ENCODE measurements around the gene CACNA1A.

CACNA1A gene

DNA sequence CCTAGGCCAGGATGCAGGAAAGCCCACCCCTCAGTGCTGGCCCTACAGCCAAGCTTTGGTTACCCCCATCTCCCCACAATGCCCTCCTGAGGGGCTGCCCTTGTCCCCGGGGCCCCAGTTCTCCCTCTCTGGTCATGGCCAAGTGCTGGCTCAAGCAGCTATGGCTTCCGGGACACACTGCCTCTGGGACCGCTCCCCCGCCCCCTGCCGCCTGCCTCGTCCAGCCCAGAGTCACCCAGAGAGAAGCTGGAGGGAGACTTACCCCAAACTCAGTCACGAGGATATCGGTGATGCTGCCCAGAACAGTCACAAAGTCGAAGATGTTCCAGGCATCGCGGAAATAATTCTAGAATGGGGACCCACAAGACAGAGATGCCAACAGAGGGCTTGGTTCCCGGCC lies 261.4 kb downstream of the CACNA1A start:
- Histone ChIP-seq H4K12ac (ENCODE audit: low read depth, low read length) (no peak overlapping the region), H3K4me2 (ENCODE audit: low read length) (no peak overlapping the region), H2AFZ (ENCODE audit: insufficient read depth, low read length, poor library complexity) (no peak overlapping the region), H3K9ac (ENCODE audit: low read length) (no peak overlapping the region), H2BK120ac (ENCODE audit: insufficient read depth, low read length, poor library complexity) (no peak overlapping the region), H3K4me3 (ENCODE audit: low read depth, low read length) (no peak overlapping the region), H3K79me2 (ENCODE audit: control insufficient read depth, insufficient read depth, low read length, poor library complexity) (no peaks in the 10 kb centered on the region), H3K23ac (ENCODE audit: low read length) (no peak overlapping the region), H3K4me1 (ENCODE audit: control insufficient read depth in 1 of 2, insufficient read depth in 2 of 2, low read length in 2 of 2) (no peaks in the 10 kb centered on the region), H3K9me3 (ENCODE audit: insufficient read depth, low read depth, low read length) (peaks cover 6% of the 10 kb centered on the region), H3K14ac (ENCODE audit: low read length) (no peak overlapping the region), H2BK5ac (ENCODE audit: low read depth, low read length, poor library complexity) (no peak overlapping the region), H3K36me3 (ENCODE audit: control insufficient read depth in 1 of 2, insufficient read depth in 2 of 2, low read length in 2 of 2) (no peaks in the 10 kb centered on the region), H2BK12ac (ENCODE audit: low read length) (no peak overlapping the region), H3K27me3 (ENCODE audit: insufficient read depth, low read length) (no peaks in the 10 kb centered on the region), H2AK5ac (ENCODE audit: low read length) (no peak overlapping the region), H3K79me1 (ENCODE audit: low read length) (no peaks in the 10 kb centered on the region), H3K18ac (ENCODE audit: low read length) (no peak overlapping the region), H4K8ac (ENCODE audit: low read depth, low read length) (no peak overlapping the region), H3K4ac (ENCODE audit: low read depth, low read length) (no peak overlapping the region), H4K91ac (ENCODE audit: low read depth, low read length) (no peak overlapping the region), H3K27ac (ENCODE audit: low read depth, low read length) (no peak overlapping the region)
- WGBS (ENCODE audit: extremely low coverage, insufficient coverage, insufficient read length), result no CpG with 5 or more reads among the region's 12 CpGs
- no peak for DNase-seq

DNA sequence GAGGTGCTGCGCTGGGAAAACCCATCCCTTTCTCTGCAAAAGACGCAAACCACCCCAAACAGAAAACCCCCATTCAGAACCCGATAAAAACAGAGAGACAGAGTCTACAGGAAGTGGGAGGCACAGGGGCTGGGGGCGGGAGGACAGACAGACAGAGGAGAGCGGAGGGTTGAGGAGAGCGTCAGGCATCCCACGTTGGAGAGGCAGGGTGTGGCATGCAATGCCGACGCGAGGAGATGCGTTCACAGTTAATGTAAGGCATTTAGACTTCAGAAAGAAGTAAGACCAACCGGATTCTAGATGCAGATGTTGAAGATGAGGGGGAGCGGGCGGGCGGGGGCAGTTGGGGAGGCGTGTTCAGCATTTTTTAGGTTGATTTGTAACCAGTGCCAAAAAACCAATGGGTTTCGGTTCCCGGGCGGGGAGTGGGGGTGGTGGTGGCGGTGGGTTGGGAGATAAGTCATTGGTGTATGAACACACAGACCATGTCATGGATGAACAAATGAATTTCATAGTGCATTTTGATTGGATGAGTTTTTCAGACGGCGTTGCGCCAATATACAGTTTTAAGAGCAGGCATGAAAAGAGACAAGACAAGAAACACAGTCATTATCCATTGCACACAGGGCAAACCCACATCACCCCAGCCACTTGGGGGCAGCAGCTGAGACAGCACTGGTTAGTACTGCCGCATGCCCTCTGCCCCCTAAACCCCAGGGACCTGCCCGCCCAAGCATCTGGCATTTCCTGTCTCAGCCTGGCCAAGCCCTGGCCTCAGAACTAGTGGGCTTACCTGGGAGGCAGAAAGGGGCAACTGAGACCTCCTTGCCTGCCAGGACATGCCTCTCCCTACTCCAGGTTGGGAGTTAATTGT lies 264.8 kb downstream of the CACNA1A start:
- Histone ChIP-seq H2BK12ac (ENCODE audit: low read length) (no peak overlapping the region), H2BK5ac (ENCODE audit: low read depth, low read length, poor library complexity) (no peak overlapping the region), H3K36me3 (ENCODE audit: control insufficient read depth in 1 of 2, insufficient read depth in 2 of 2, low read length in 2 of 2) (no peaks in the 10 kb centered on the region), H4K12ac (ENCODE audit: low read depth, low read length) (no peak overlapping the region), H3K9ac (ENCODE audit: low read length) (no peak overlapping the region), H3K23ac (ENCODE audit: low read length) (no peak overlapping the region), H3K79me1 (ENCODE audit: low read length) (no peaks in the 10 kb centered on the region), H3K18ac (ENCODE audit: low read length) (no peak overlapping the region), H3K27me3 (ENCODE audit: insufficient read depth, low read length) (no peaks in the 10 kb centered on the region), H3K4me3 (ENCODE audit: low read depth, low read length) (no peak overlapping the region), H3K79me2 (ENCODE audit: control insufficient read depth, insufficient read depth, low read length, poor library complexity) (no peaks in the 10 kb centered on the region), H2AFZ (ENCODE audit: insufficient read depth, low read length, poor library complexity) (no peak overlapping the region), H3K4me2 (ENCODE audit: low read length) (no peak overlapping the region), H3K27ac (ENCODE audit: low read depth, low read length) (no peak overlapping the region), H4K8ac (ENCODE audit: low read depth, low read length) (no peak overlapping the region), H2AK5ac (ENCODE audit: low read length) (no peak overlapping the region), H3K4me1 (ENCODE audit: control insufficient read depth in 1 of 2, insufficient read depth in 2 of 2, low read length in 2 of 2) (no peaks in the 10 kb centered on the region), H3K9me3 (ENCODE audit: insufficient read depth, low read depth, low read length) (peaks cover 6% of the 10 kb centered on the region), H2BK120ac (ENCODE audit: insufficient read depth, low read length, poor library complexity) (no peak overlapping the region), H3K14ac (ENCODE audit: low read length) (no peak overlapping the region), H4K91ac (ENCODE audit: low read depth, low read length) (no peak overlapping the region), H3K4ac (ENCODE audit: low read depth, low read length) (no peak overlapping the region)
- WGBS (ENCODE audit: extremely low coverage, insufficient coverage, insufficient read length), result no CpG with 5 or more reads among the region's 25 CpGs
- no peak for DNase-seq

DNA sequence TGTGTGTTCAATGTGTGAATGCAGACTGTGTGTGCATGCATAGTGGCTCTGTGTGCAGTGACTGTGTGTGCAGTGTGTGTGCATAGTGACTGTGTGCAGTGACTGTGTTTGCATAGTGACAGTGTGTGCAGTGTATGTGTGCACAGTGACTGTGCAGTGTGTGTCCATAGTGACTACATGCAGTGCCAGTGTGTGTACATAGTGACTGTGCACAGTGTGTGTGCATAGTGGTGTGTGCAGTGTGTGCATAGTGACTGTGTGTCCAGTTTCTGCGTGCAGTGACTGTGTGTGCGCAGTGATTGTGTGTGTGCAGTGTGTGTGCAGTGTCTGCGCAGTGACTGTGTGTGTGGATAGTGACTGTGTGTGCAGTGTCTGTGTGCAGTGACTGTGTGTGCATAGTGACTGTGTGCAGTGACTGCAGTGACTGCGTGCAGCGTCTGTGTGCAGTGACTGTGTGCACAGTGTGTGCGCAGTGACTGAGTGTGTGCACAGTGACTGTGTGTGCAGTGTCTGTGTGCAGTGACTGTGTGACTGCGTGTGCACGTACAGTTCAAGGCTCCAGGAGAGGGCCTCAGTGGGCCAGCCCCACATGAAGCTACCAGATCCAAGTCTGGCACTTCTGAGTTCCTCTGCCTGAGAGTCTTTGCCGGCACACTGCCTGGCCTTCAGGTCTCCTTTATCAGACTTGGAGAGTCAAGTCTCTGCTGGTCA lies 265.8 kb downstream of the CACNA1A start:
- Histone ChIP-seq H4K91ac (ENCODE audit: low read depth, low read length) (no peak overlapping the region), H2BK120ac (ENCODE audit: insufficient read depth, low read length, poor library complexity) (no peak overlapping the region), H4K8ac (ENCODE audit: low read depth, low read length) (no peak overlapping the region), H2BK12ac (ENCODE audit: low read length) (no peak overlapping the region), H3K23ac (ENCODE audit: low read length) (peak overlapping the region; percentile 37), H3K18ac (ENCODE audit: low read length) (no peak overlapping the region), H3K4ac (ENCODE audit: low read depth, low read length) (no peak overlapping the region), H2BK5ac (ENCODE audit: low read depth, low read length, poor library complexity) (no peak overlapping the region), H3K79me1 (ENCODE audit: low read length) (no peaks in the 10 kb centered on the region), H3K9me3 (ENCODE audit: insufficient read depth, low read depth, low read length) (peaks cover 13% of the 10 kb centered on the region), H3K27me3 (ENCODE audit: insufficient read depth, low read length) (no peaks in the 10 kb centered on the region), H3K4me3 (ENCODE audit: low read depth, low read length) (peak overlapping the region; percentile 33), H3K14ac (ENCODE audit: low read length) (no peak overlapping the region), H2AFZ (ENCODE audit: insufficient read depth, low read length, poor library complexity) (no peak overlapping the region), H2AK5ac (ENCODE audit: low read length) (no peak overlapping the region), H3K27ac (ENCODE audit: low read depth, low read length) (no peak overlapping the region), H3K9ac (ENCODE audit: low read length) (no peak overlapping the region), H3K4me2 (ENCODE audit: low read length) (no peak overlapping the region), H3K36me3 (ENCODE audit: control insufficient read depth in 1 of 2, insufficient read depth in 2 of 2, low read length in 2 of 2) (no peaks in the 10 kb centered on the region), H4K12ac (ENCODE audit: low read depth, low read length) (no peak overlapping the region), H3K4me1 (ENCODE audit: control insufficient read depth in 1 of 2, insufficient read depth in 2 of 2, low read length in 2 of 2) (no peaks in the 10 kb centered on the region), H3K79me2 (ENCODE audit: control insufficient read depth, insufficient read depth, low read length, poor library complexity) (no peaks in the 10 kb centered on the region)
- WGBS (ENCODE audit: extremely low coverage, insufficient coverage, insufficient read length), result no CpG with 5 or more reads among the region's 9 CpGs
- no peak for DNase-seq

DNA sequence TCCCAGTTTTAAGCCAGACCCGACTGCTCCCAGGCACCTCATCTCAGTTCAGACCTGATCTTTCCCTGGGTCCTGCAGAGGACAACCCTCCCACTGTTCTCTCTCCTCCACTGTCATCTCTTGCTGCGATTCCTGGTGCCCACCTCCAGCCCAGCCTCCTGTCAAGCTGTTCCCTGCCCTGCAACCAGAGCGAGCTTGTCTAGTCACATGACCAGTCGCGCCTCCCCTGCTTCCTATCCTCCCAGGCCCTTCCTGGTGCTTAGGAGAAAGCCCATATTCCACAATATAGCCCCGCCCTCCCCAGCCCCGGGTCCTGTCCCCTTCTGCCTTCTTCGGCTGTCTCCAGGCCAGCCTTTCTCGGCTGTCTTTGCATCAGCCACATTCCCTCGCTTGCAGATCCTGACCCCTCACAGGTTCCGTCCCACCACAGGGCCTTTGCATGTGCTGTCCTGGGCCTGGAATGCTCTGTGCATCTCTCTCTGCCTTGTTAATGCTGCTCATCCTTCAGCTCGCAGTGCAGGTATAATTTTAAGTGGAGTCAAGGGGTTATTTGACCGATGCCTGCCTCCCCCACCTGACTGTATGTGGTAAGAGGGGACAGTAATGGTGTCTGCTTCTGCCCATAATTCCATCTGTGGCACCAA lies 267.3 kb downstream of the CACNA1A start:
- no peak overlapping the region for H2BK120ac ChIP-seq (ENCODE audit: insufficient read depth, low read length, poor library complexity)
- WGBS (ENCODE audit: extremely low coverage, insufficient coverage, insufficient read length), result no CpG with 5 or more reads among the region's 13 CpGs
- H3K27me3 ChIP-seq (ENCODE audit: insufficient read depth, low read length), result no peaks in the 10 kb centered on the region
- no peak overlapping the region for H3K4me3 ChIP-seq (ENCODE audit: low read depth, low read length)
- H3K79me2 ChIP-seq (ENCODE audit: control insufficient read depth, insufficient read depth, low read length, poor library complexity), result no peaks in the 10 kb centered on the region
- no peak overlapping the region for H2BK5ac ChIP-seq (ENCODE audit: low read depth, low read length, poor library complexity)
- H3K9me3 ChIP-seq (ENCODE audit: insufficient read depth, low read depth, low read length), result peaks cover 18% of the 10 kb centered on the region
- no peak overlapping the region for H2AFZ ChIP-seq (ENCODE audit: insufficient read depth, low read length, poor library complexity)
- no peak overlapping the region for H4K91ac ChIP-seq (ENCODE audit: low read depth, low read length)
- H4K8ac ChIP-seq (ENCODE audit: low read depth, low read length), result no peak overlapping the region
- H3K18ac ChIP-seq (ENCODE audit: low read length), result no peak overlapping the region
- no peak overlapping the region for H4K12ac ChIP-seq (ENCODE audit: low read depth, low read length)
- no peaks in the 10 kb centered on the region for H3K4me1 ChIP-seq (ENCODE audit: control insufficient read depth in 1 of 2, insufficient read depth in 2 of 2, low read length in 2 of 2)
- no peak overlapping the region for H3K4me2 ChIP-seq (ENCODE audit: low read length)
- no peaks in the 10 kb centered on the region for H3K36me3 ChIP-seq (ENCODE audit: control insufficient read depth in 1 of 2, insufficient read depth in 2 of 2, low read length in 2 of 2)
- H3K27ac ChIP-seq (ENCODE audit: low read depth, low read length), result no peak overlapping the region
- H3K79me1 ChIP-seq (ENCODE audit: low read length), result no peaks in the 10 kb centered on the region
- no peak overlapping the region for H3K4ac ChIP-seq (ENCODE audit: low read depth, low read length)
- no peak overlapping the region for H3K9ac ChIP-seq (ENCODE audit: low read length)
- no peak overlapping the region for H3K23ac ChIP-seq (ENCODE audit: low read length)
- no peak overlapping the region for H3K14ac ChIP-seq (ENCODE audit: low read length)
- H2AK5ac ChIP-seq (ENCODE audit: low read length), result no peak overlapping the region
- no peak overlapping the region for H2BK12ac ChIP-seq (ENCODE audit: low read length)
- no peak for DNase-seq

Data from trophoblast cell (in vitro differentiated cells and primary cell).